Measurements from ENCODE around the gene SENP1.

SENP1 gene

GRCh38 chr12:48039151-48039550 lies 66.7 kb downstream of the SENP1 start:
- H3K9me2 ChIP-seq (replicated peaks; ENCODE audit: low read depth, low read length), result no peaks in the 10 kb centered on the region
- H3K9ac ChIP-seq (ENCODE audit: low read depth, low read length, poor library complexity, severe bottlenecking), result no peak overlapping the region
- H3K4me1 ChIP-seq (ENCODE audit: insufficient read depth, low read length, poor library complexity, severe bottlenecking), result no peaks in the 10 kb centered on the region
- H3K9me3 ChIP-seq (ENCODE audit: insufficient read depth, low read depth, low read length), result no peaks in the 10 kb centered on the region
- no peak overlapping the region for H2AFZ ChIP-seq (ENCODE audit: low read length)
- peaks cover 12% of the 10 kb centered on the region; the same call in 1 of the 2 replicates for H3K36me3 ChIP-seq (ENCODE audit: insufficient read depth, low read length)
- H3K4me3 ChIP-seq (ENCODE audit: low read length, poor library complexity, severe bottlenecking), result no peak overlapping the region
- H3F3A ChIP-seq (ENCODE audit: low read depth), result no peaks in the 10 kb centered on the region
- H3K4me2 ChIP-seq (ENCODE audit: low read depth, low read length, poor library complexity, severe bottlenecking), result no peak overlapping the region
- no peaks in the 10 kb centered on the region for H3K79me2 ChIP-seq (ENCODE audit: insufficient read depth, low read length)
- H4K20me1 ChIP-seq (ENCODE audit: insufficient read depth, low read length, poor library complexity, severe bottlenecking), result no peaks in the 10 kb centered on the region
- TF ChIP-seq EZH2phosphoT487 (IDR thresholded peaks at IDR 0.05; ENCODE audit: borderline replicate concordance), result no peak
- TF ChIP-seq CTCF (conservative IDR thresholded peaks at IDR 0.05; ENCODE audit: low read length), result no peak
- no peaks in the 10 kb centered on the region for H3K27me3 ChIP-seq (ENCODE audit: insufficient read depth, low read length, poor library complexity, severe bottlenecking)

GRCh38 chr12:48038085-48038484 lies 67.8 kb downstream of the SENP1 start:
- Histone ChIP-seq H3K9me3 (ENCODE audit: insufficient read depth, low read depth, low read length) (no peaks in the 10 kb centered on the region), H3F3A (ENCODE audit: low read depth) (no peaks in the 10 kb centered on the region), H3K36me3 (ENCODE audit: insufficient read depth, low read length) (peaks cover 2% of the 10 kb centered on the region; the same call in 1 of the 2 replicates), H4K20me1 (ENCODE audit: insufficient read depth, low read length, poor library complexity, severe bottlenecking) (no peaks in the 10 kb centered on the region), H3K4me1 (ENCODE audit: insufficient read depth, low read length, poor library complexity, severe bottlenecking) (no peaks in the 10 kb centered on the region), H3K4me2 (ENCODE audit: low read depth, low read length, poor library complexity, severe bottlenecking) (no peak overlapping the region), H3K4me3 (ENCODE audit: low read length, poor library complexity, severe bottlenecking) (no peak overlapping the region), H3K9me2 (replicated peaks; ENCODE audit: low read depth, low read length) (no peaks in the 10 kb centered on the region), H3K27me3 (ENCODE audit: insufficient read depth, low read length, poor library complexity, severe bottlenecking) (no peaks in the 10 kb centered on the region), H3K9ac (ENCODE audit: low read depth, low read length, poor library complexity, severe bottlenecking) (no peak overlapping the region), H2AFZ (ENCODE audit: low read length) (no peak overlapping the region), H3K79me2 (ENCODE audit: insufficient read depth, low read length) (no peaks in the 10 kb centered on the region)
- TF ChIP-seq CTCF (conservative IDR thresholded peaks at IDR 0.05; ENCODE audit: low read length) (no peak), EZH2phosphoT487 (IDR thresholded peaks at IDR 0.05; ENCODE audit: borderline replicate concordance) (no peak)

GRCh38 chr12:48037267-48037915 lies 68.5 kb downstream of the SENP1 start:
- Histone ChIP-seq H4K20me1 (ENCODE audit: insufficient read depth, low read length, poor library complexity, severe bottlenecking) (no peaks in the 10 kb centered on the region), H3K9me2 (replicated peaks; ENCODE audit: low read depth, low read length) (no peaks in the 10 kb centered on the region), H3K9me3 (ENCODE audit: insufficient read depth, low read depth, low read length) (no peaks in the 10 kb centered on the region), H3K4me3 (ENCODE audit: low read length, poor library complexity, severe bottlenecking) (no peak overlapping the region), H3K27me3 (ENCODE audit: insufficient read depth, low read length, poor library complexity, severe bottlenecking) (no peaks in the 10 kb centered on the region), H3K79me2 (ENCODE audit: insufficient read depth, low read length) (no peaks in the 10 kb centered on the region), H3K36me3 (ENCODE audit: insufficient read depth, low read length) (no peaks in the 10 kb centered on the region; the same call in 1 of the 2 replicates), H3K4me2 (ENCODE audit: low read depth, low read length, poor library complexity, severe bottlenecking) (no peak overlapping the region), H2AFZ (ENCODE audit: low read length) (no peak overlapping the region), H3K4me1 (ENCODE audit: insufficient read depth, low read length, poor library complexity, severe bottlenecking) (no peaks in the 10 kb centered on the region), H3K9ac (ENCODE audit: low read depth, low read length, poor library complexity, severe bottlenecking) (no peak overlapping the region), H3F3A (ENCODE audit: low read depth) (no peaks in the 10 kb centered on the region)
- TF ChIP-seq CTCF (conservative IDR thresholded peaks at IDR 0.05; ENCODE audit: low read length) (no peak), EZH2phosphoT487 (IDR thresholded peaks at IDR 0.05; ENCODE audit: borderline replicate concordance) (no peak)

Measured in Loucy (cell line).